HCT116 (cell line): Measurements from ENCODE around the gene ODF2L. TPM values are rescaled to one million over a fixed set of nuclear protein-coding genes. Genes with fewer than 3 reads are reported as not detected.

ENCODE experiments used
- ATAC-seq: fragments of 200-7000 bp; cut with Tn5 transposase; 2 replicates; pipeline ENCODE4 v1.9.1; 2020; ENCODE audit warnings: mild to moderate bottlenecking, moderate library complexity
- BruUV-seq: library from RNA; stranded (reverse); fragments of 400-500 nt; replicated peaks from 2 replicates; lab custom pipeline; 2021; lab: Mats Ljungman, UMichigan
- CTCF ChIA-PET: fragments of 300-600 bp; sonication (Branson Sonifier 250); formaldehyde crosslinking; loops from one replicate; lab custom pipeline; 2021; ENCODE audit warnings: antibody characterized with exemption; lab: Charles Lee
- POLR2A ChIA-PET: fragments of 300-600, 350-600 bp; sonication (Branson Sonifier 250); formaldehyde crosslinking; loops from one replicate; lab custom pipeline; 2021; ENCODE audit warnings: antibody characterized with exemption; lab: Charles Lee
- RAD21 ChIA-PET, 2 experiments: fragments of 300-600 bp; sonication (Branson Sonifier 250); formaldehyde crosslinking; loops; one replicate each; lab custom pipeline; 2023; ENCODE audit warnings: low total read pairs in 2 of 2; ENCODE audit not compliant: uncharacterized antibody in 2 of 2, unreplicated experiment in 2 of 2, low non-redundant PET in 1 of 2; lab: Charles Lee
- DNase-seq: peaks from one replicate; pipeline ENCODE4 v3.0.0-alpha.2; 2010; ENCODE audit warnings: low read depth, low spot score
- H2AFZ ChIP-seq: fragments of 200-600 bp; shearing (Covaris generic), sonication (generic); 2 replicates; pipeline ENCODE4 v1.6.1; 2017; ENCODE audit warnings: low read depth, mixed run types, mixed read lengths, antibody characterized with exemption, low read length; ENCODE audit not compliant: poor library complexity, severe bottlenecking
- H3K27ac ChIP-seq: 2 replicates; pipeline ENCODE4 v1.5.1; 2012; ENCODE audit warnings: low read depth, low read length
- H3K27me3 ChIP-seq: fragments of 200-600 bp; sonication (generic); 2 replicates; pipeline ENCODE4 v1.6.1; 2016; ENCODE audit warnings: mixed run types, low read length, mixed read lengths; ENCODE audit not compliant: insufficient read depth
- H3K36me3 ChIP-seq, 2 experiments: fragments of 200-500 bp in 1 of 2; fragments of 200-600 bp in 1 of 2; sonication (Bioruptor generic) in 1 of 2; sonication (generic) in 1 of 2; 2 replicates each; pipeline versions ENCODE4 v1.5.1 to v1.6.1; 2014 to 2016; ENCODE audit warnings: low read length in 2 of 2, inconsistent platforms in 1 of 2, mixed read lengths in 1 of 2, mixed run types in 1 of 2; ENCODE audit not compliant: insufficient read depth in 2 of 2, control insufficient read depth in 1 of 2
- H3K4me1 ChIP-seq, 2 experiments: fragments of 200-600 bp in 1 of 2; sonication (generic) in 1 of 2; 2 replicates each; pipeline versions ENCODE4 v1.5.1 to v1.6.1; 2012 to 2017; ENCODE audit warnings: low read length in 2 of 2, inconsistent platforms in 1 of 2, mild to moderate bottlenecking in 1 of 2, mixed read lengths in 1 of 2, mixed run types in 1 of 2, moderate library complexity in 1 of 2; ENCODE audit not compliant: insufficient read depth in 2 of 2, control insufficient read depth in 1 of 2
- H3K4me2 ChIP-seq: fragments of 200-600 bp; sonication (generic); 2 replicates; pipeline ENCODE4 v1.6.1; 2017; ENCODE audit warnings: mixed run types, low read length, mixed read lengths
- H3K4me3 ChIP-seq, 2 experiments: fragments of 200-600 bp in 1 of 2; sonication (generic) in 1 of 2; replicated peaks in 1 of 2; 2 replicates each; pipeline ENCODE4 v1.5.1; 2011 to 2016; ENCODE audit warnings: low read length in 2 of 2, control low read depth in 1 of 2, low read depth in 1 of 2, mild to moderate bottlenecking in 1 of 2, mixed read lengths in 1 of 2, mixed run types in 1 of 2
- H3K79me2 ChIP-seq: fragments of 200-600 bp; sonication (generic); 2 replicates; pipeline ENCODE4 v1.6.1; 2017; ENCODE audit warnings: mild to moderate bottlenecking, mixed run types, low read length, moderate library complexity, mixed read lengths; ENCODE audit not compliant: insufficient read depth
- H3K9ac ChIP-seq: fragments of 200-600 bp; sonication (generic); 2 replicates; pipeline ENCODE4 v1.6.1; 2016; ENCODE audit warnings: low read length, mixed read lengths
- H3K9me2 ChIP-seq: fragments of 200-600 bp; sonication (generic), shearing (Covaris generic); 2 replicates; pipeline ENCODE4 v1.6.1; 2017; ENCODE audit warnings: mixed run types, mild to moderate bottlenecking, moderate library complexity; ENCODE audit not compliant: insufficient read depth
- H3K9me3 ChIP-seq, 2 experiments: fragments of 200-500 bp in 1 of 2; fragments of 200-600 bp in 1 of 2; sonication (Bioruptor generic) in 1 of 2; sonication (generic) in 1 of 2; 2 replicates each; pipeline ENCODE4 v1.6.1; 2014 to 2017; ENCODE audit warnings: low read length in 2 of 2, mixed read lengths in 2 of 2, inconsistent platforms in 1 of 2, low read depth in 1 of 2, mild to moderate bottlenecking in 1 of 2, mixed run types in 1 of 2, moderate library complexity in 1 of 2; ENCODE audit not compliant: control insufficient read depth in 1 of 2, insufficient read depth in 1 of 2
- H4K20me1 ChIP-seq: fragments of 200-600 bp; sonication (generic), shearing (Covaris generic); 2 replicates; pipeline ENCODE4 v1.6.1; 2017; ENCODE audit warnings: mixed run types, mild to moderate bottlenecking, moderate library complexity; ENCODE audit not compliant: insufficient read depth
- CBX3 ChIP-seq: IDR thresholded peaks from 2 replicates; pipeline ENCODE4 v1.6.1; 2012; ENCODE audit warnings: low read depth
- CEBPB ChIP-seq: IDR thresholded peaks from 2 replicates; pipeline ENCODE4 v1.6.1; 2012; ENCODE audit warnings: low read depth
- EGR1 ChIP-seq: IDR thresholded peaks from 2 replicates; pipeline ENCODE4 v1.6.1; 2012; ENCODE audit warnings: low read depth
- EZH2 ChIP-seq: fragments of 200-600 bp; sonication (generic); IDR thresholded peaks from 2 replicates; pipeline ENCODE4 v1.6.1; 2017; ENCODE audit warnings: antibody characterized with exemption, mixed run types
- FOSL1 ChIP-seq: IDR thresholded peaks from 2 replicates; pipeline ENCODE4 v1.6.1; 2012; ENCODE audit warnings: low read depth
- POLR2AphosphoS5 ChIP-seq: IDR thresholded peaks from 2 replicates; pipeline ENCODE4 v1.6.1; 2011; ENCODE audit warnings: mild to moderate bottlenecking, low read depth, low read length, moderate library complexity
- SIN3A ChIP-seq: IDR thresholded peaks from 2 replicates; pipeline ENCODE4 v1.6.1; 2012; ENCODE audit warnings: low read depth
- SP1 ChIP-seq: IDR thresholded peaks from 2 replicates; pipeline ENCODE4 v1.6.1; 2012; ENCODE audit warnings: low read depth
- ZFX ChIP-seq: fragments of 450-650 bp; IDR thresholded peaks from 2 replicates; pipeline ENCODE4 v1.6.1; 2017
- ZNF274 ChIP-seq: fragments of 200-500 bp; sonication (Bioruptor generic); IDR thresholded peaks from 2 replicates; pipeline ENCODE4 v1.6.1; 2014; ENCODE audit warnings: mild to moderate bottlenecking, low read depth, low read length, inconsistent platforms
- intact Hi-C: fragments of 100-400 bp; cut with micrococcal nuclease; formaldehyde crosslinking; loops from 2 replicates; pipeline ENCODE4 v1.10.0; 2022
- total RNA-seq: library from RNA; stranded (reverse); gene quantifications from one replicate; pipeline ENCODE4 v1.2.1, GENCODE V29; 2021; ENCODE audit not compliant: unreplicated experiment
- TF ChIP-seq, protein P1 (sequence below): IDR thresholded peaks from 2 replicates; pipeline ENCODE4 v1.6.1; 2012
- TF ChIP-seq, protein P2 (sequence below): IDR thresholded peaks from 2 replicates; pipeline ENCODE4 v1.6.1; 2011; ENCODE audit warnings: mild to moderate bottlenecking, low read length, moderate library complexity; ENCODE audit not compliant: insufficient replicate concordance; ENCODE audit errors: extremely low read depth
- TF ChIP-seq, protein P3 (sequence below), 3 experiments: fragments of 200-600 bp in 1 of 3; sonication (generic) in 1 of 3; IDR thresholded peaks in 2 of 3; conservative IDR thresholded peaks in 1 of 3; 2 replicates each; pipeline ENCODE4 v1.5.1; 2012 to 2017; ENCODE audit warnings: low read depth in 2 of 3, low read length in 2 of 3, antibody characterized with exemption in 1 of 3, borderline replicate concordance in 1 of 3, control low read depth in 1 of 3, mild to moderate bottlenecking in 1 of 3, mixed read lengths in 1 of 3, mixed run types in 1 of 3, moderate library complexity in 1 of 3; ENCODE audit not compliant: insufficient read depth in 1 of 3
- TF ChIP-seq, protein P4 (sequence below): IDR thresholded peaks from 2 replicates; pipeline ENCODE4 v1.6.1; 2012; ENCODE audit warnings: low read depth

ODF2L gene
- total RNA-seq, 1 experiment from 2014 or later: 33.7 TPM

DNA sequence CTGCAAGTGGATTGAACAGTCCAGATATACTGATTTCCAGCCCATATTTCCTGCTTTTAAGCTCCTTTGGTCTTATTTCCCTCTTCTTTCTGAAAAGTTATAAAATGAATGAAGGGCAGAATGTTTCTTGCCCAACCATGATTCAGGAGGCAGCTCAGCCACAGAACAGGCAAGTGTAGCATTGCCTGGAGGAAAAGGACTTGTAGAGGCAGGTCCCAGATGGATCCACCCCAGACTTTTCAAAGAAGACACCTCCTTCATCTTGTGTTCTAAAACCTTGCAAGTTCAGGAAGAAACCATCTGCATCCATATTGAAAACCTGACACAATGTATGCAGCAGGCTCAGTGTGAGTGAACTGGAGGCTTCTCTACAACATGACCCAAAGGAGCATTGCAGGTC lies 27.8 kb upstream of the ODF2L start, which contains the start of gene CLCA2:
Gene CLCA2, plus strand, starts transcription at position 299 of the 400 bp plus-strand sequence. Its CDS starts 77 bp downstream, at position 376.
- H3K27ac ChIP-seq: no peak within 1 kb of the TSS
- no peak for ATAC-seq
- H4K20me1 ChIP-seq: no peaks in the 10 kb centered on the region
- no peak within 1 kb of the TSS for H2AFZ ChIP-seq
- H3K36me3 ChIP-seq: no peaks in the 10 kb centered on the region
- no peak for DNase-seq
- BruUV-seq: no TSS peak
- ChIA-PET CTCF (no interaction called here), RAD21 (no interaction called here), POLR2A (no interaction called here)
- no peak within 1 kb of the TSS for H3K4me3 ChIP-seq
- no peaks in the 10 kb centered on the region for H3K4me1 ChIP-seq
- no peaks in the 10 kb centered on the region for H3K27me3 ChIP-seq
- H3K9ac ChIP-seq: no peak within 1 kb of the TSS
- H3K9me3 ChIP-seq: no peaks in the 10 kb centered on the region
- no peaks in the 10 kb centered on the region for H3K9me2 ChIP-seq
- H3K79me2 ChIP-seq: no peaks in the 10 kb centered on the region
- intact Hi-C loops: no loop called here
- no peak within 1 kb of the TSS for H3K4me2 ChIP-seq
- TF ChIP-seq CBX3: no peak
- no peak for TF ChIP-seq EZH2
- no peak for TF ChIP-seq SP1
- TF ChIP-seq FOSL1: no peak
- no peak for TF ChIP-seq CEBPB
- no peak for TF ChIP-seq EGR1
- TF ChIP-seq SIN3A: no peak
- TF ChIP-seq POLR2AphosphoS5: no peak
- TF ChIP-seq, protein P1, sequence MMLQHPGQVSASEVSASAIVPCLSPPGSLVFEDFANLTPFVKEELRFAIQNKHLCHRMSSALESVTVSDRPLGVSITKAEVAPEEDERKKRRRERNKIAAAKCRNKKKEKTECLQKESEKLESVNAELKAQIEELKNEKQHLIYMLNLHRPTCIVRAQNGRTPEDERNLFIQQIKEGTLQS: no peak

DNA sequence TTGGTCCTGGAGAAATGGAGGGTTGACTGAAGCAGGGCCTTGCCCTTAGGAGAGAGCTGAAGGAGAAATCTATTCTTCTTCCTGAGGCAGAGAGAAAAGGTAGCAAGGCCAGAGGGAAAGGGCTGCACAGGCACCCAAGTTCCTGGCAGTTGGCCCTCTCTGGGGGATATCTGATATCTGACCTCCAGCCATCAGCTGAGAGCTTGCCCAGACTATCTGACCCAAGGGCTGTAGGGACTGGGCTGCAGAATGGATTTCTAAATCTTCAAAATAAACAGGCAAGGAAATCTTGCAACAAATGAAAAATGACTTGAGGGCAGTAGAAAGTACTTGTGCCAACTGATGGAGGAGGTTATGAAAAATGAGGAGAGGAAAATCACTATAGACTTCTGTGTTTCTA lies 27.4 kb upstream of the ODF2L start:
- H4K20me1 ChIP-seq: no peaks in the 10 kb centered on the region
- no peaks in the 10 kb centered on the region for H3K36me3 ChIP-seq
- ChIA-PET CTCF (no interaction called here), RAD21 (no interaction called here), POLR2A (no interaction called here)
- no peak overlapping the region for H3K27ac ChIP-seq
- intact Hi-C loops: no loop called here
- no peaks in the 10 kb centered on the region for H3K4me1 ChIP-seq
- no peak for DNase-seq
- no peak for ATAC-seq
- no peaks in the 10 kb centered on the region for H3K79me2 ChIP-seq
- H3K9ac ChIP-seq: no peak overlapping the region
- no peaks in the 10 kb centered on the region for H3K27me3 ChIP-seq
- no TSS peak for BruUV-seq
- no peak overlapping the region for H3K4me3 ChIP-seq
- no peaks in the 10 kb centered on the region for H3K9me2 ChIP-seq
- no peak overlapping the region for H3K4me2 ChIP-seq
- no peaks in the 10 kb centered on the region for H3K9me3 ChIP-seq
- no peak overlapping the region for H2AFZ ChIP-seq
- no peak for TF ChIP-seq SIN3A
- no peak for TF ChIP-seq POLR2AphosphoS5
- TF ChIP-seq ZFX: no peak
- TF ChIP-seq, protein P2, sequence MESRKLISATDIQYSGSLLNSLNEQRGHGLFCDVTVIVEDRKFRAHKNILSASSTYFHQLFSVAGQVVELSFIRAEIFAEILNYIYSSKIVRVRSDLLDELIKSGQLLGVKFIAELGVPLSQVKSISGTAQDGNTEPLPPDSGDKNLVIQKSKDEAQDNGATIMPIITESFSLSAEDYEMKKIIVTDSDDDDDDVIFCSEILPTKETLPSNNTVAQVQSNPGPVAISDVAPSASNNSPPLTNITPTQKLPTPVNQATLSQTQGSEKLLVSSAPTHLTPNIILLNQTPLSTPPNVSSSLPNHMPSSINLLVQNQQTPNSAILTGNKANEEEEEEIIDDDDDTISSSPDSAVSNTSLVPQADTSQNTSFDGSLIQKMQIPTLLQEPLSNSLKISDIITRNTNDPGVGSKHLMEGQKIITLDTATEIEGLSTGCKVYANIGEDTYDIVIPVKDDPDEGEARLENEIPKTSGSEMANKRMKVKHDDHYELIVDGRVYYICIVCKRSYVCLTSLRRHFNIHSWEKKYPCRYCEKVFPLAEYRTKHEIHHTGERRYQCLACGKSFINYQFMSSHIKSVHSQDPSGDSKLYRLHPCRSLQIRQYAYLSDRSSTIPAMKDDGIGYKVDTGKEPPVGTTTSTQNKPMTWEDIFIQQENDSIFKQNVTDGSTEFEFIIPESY: no peak
- TF ChIP-seq, protein P3, sequence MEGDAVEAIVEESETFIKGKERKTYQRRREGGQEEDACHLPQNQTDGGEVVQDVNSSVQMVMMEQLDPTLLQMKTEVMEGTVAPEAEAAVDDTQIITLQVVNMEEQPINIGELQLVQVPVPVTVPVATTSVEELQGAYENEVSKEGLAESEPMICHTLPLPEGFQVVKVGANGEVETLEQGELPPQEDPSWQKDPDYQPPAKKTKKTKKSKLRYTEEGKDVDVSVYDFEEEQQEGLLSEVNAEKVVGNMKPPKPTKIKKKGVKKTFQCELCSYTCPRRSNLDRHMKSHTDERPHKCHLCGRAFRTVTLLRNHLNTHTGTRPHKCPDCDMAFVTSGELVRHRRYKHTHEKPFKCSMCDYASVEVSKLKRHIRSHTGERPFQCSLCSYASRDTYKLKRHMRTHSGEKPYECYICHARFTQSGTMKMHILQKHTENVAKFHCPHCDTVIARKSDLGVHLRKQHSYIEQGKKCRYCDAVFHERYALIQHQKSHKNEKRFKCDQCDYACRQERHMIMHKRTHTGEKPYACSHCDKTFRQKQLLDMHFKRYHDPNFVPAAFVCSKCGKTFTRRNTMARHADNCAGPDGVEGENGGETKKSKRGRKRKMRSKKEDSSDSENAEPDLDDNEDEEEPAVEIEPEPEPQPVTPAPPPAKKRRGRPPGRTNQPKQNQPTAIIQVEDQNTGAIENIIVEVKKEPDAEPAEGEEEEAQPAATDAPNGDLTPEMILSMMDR (IDR thresholded peaks at IDR 0.05 in 2 of 3, conservative IDR thresholded peaks at IDR 0.05 in 1 of 3; ENCODE audit: borderline replicate concordance in 1 of 3, insufficient read depth in 1 of 3, low read depth in 2 of 3, low read length in 2 of 3): no peak
- no peak for TF ChIP-seq ZNF274
- no peak for TF ChIP-seq EZH2
- TF ChIP-seq, protein P4, sequence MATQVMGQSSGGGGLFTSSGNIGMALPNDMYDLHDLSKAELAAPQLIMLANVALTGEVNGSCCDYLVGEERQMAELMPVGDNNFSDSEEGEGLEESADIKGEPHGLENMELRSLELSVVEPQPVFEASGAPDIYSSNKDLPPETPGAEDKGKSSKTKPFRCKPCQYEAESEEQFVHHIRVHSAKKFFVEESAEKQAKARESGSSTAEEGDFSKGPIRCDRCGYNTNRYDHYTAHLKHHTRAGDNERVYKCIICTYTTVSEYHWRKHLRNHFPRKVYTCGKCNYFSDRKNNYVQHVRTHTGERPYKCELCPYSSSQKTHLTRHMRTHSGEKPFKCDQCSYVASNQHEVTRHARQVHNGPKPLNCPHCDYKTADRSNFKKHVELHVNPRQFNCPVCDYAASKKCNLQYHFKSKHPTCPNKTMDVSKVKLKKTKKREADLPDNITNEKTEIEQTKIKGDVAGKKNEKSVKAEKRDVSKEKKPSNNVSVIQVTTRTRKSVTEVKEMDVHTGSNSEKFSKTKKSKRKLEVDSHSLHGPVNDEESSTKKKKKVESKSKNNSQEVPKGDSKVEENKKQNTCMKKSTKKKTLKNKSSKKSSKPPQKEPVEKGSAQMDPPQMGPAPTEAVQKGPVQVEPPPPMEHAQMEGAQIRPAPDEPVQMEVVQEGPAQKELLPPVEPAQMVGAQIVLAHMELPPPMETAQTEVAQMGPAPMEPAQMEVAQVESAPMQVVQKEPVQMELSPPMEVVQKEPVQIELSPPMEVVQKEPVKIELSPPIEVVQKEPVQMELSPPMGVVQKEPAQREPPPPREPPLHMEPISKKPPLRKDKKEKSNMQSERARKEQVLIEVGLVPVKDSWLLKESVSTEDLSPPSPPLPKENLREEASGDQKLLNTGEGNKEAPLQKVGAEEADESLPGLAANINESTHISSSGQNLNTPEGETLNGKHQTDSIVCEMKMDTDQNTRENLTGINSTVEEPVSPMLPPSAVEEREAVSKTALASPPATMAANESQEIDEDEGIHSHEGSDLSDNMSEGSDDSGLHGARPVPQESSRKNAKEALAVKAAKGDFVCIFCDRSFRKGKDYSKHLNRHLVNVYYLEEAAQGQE: no peak
